ENCODE results near the gene C1QL4. TPM values are rescaled to one million over a fixed set of nuclear protein-coding genes. Genes with fewer than 3 reads are reported as not detected.

C1QL4 gene
- polyA plus RNA-seq, 10 donors: 0.10 TPM; not detected in 9

Other genes with a start within 250 kb of the C1QL4 start
- gene DHH, start 242.4 kb downstream of the C1QL4 start, polyA plus RNA-seq (ENCODE audit: insufficient read length in 10 of 10): 1 to 10 TPM in 2 of 10 donors, under 1 TPM in 8; 0.48 to 1.2 (median 0.82) TPM
- 10 to 100 TPM; 30.8 to 77.7 (median 36.1) TPM for gene LMBR1L, start 226.3 kb downstream of the C1QL4 start, polyA plus RNA-seq (ENCODE audit: insufficient read length in 10 of 10)
- gene TUBA1B, start 205.8 kb downstream of the C1QL4 start, polyA plus RNA-seq (ENCODE audit: insufficient read length in 10 of 10): 1,000 to 10,000 TPM in 6 of 10 donors, 100 to 1,000 TPM in 4; 671 to 1,330 (median 1,024) TPM
- 100 to 1,000 TPM; 670 to 846 (median 768) TPM for gene TUBA1A, start 148.1 kb downstream of the C1QL4 start, polyA plus RNA-seq (ENCODE audit: insufficient read length in 10 of 10)
- gene TUBA1C, start 72.1 kb downstream of the C1QL4 start, polyA plus RNA-seq (ENCODE audit: insufficient read length in 10 of 10): 100 to 1,000 TPM in 1 of 10 donors, 10 to 100 TPM in 9; 47.3 to 127 (median 74.2) TPM
- gene PRPH, start 42.0 kb downstream of the C1QL4 start, polyA plus RNA-seq (ENCODE audit: insufficient read length in 10 of 10): 1 to 10 TPM; 1.2 to 2.8 (median 1.4) TPM
- gene TROAP, start 13.9 kb downstream of the C1QL4 start, polyA plus RNA-seq (ENCODE audit: insufficient read length in 10 of 10): 10 to 100 TPM in 6 of 10 donors, 1 to 10 TPM in 4; 8.2 to 22.0 (median 11.0) TPM
- gene DNAJC22, start 9.7 kb upstream of the C1QL4 start, polyA plus RNA-seq (ENCODE audit: insufficient read length in 10 of 10): under 1 TPM in 8 of 10 donors, not detected in 2; 0.03 to 0.24 (median 0.16) TPM
- 10 to 100 TPM; 23.0 to 37.0 (median 28.1) TPM for gene SPATS2, start 30.3 kb upstream of the C1QL4 start, polyA plus RNA-seq (ENCODE audit: insufficient read length in 10 of 10)
- 1 to 10 TPM in 9 of 10 donors, under 1 TPM in 1; 0.63 to 2.7 (median 1.4) TPM for gene KCNH3, start 201.8 kb upstream of the C1QL4 start, polyA plus RNA-seq (ENCODE audit: insufficient read length in 10 of 10)
- gene MCRS1, start 231.0 kb upstream of the C1QL4 start, polyA plus RNA-seq (ENCODE audit: insufficient read length in 10 of 10): 10 to 100 TPM; 45.8 to 61.2 (median 55.2) TPM